Peyer's patch (tissue), 4 donors: ENCODE measurements around the gene CAP2. TPM values are rescaled to one million over a fixed set of nuclear protein-coding genes. Genes with fewer than 3 reads are reported as not detected.

ENCODE experiments used
- DNase-seq, 3 donors: peaks; one replicate each; pipeline ENCODE4 v3.0.0-alpha.2; 2017 to 2019
- H3K27ac ChIP-seq, 4 donors: fragments of 200-600 bp; sonication (generic); one replicate each; pipeline ENCODE4 v1.5.1; 2016 to 2019
- H3K27me3 ChIP-seq, 2 donors: fragments of 200-600 bp; sonication (generic); one replicate each; pipeline ENCODE4 v1.5.1; 2019
- H3K36me3 ChIP-seq, 3 donors: fragments of 200-600 bp; sonication (generic); one replicate each; pipeline ENCODE4 v1.5.1; 2016 to 2019
- H3K4me1 ChIP-seq, 4 donors: fragments of 200-600 bp; sonication (generic); one replicate each; pipeline ENCODE4 v1.5.1; 2016 to 2019
- H3K4me3 ChIP-seq, 4 donors: fragments of 200-600 bp; sonication (generic); 1 replicate in 3 of 4; 2 replicates in 1 of 4; pipeline ENCODE4 v1.5.1; 2016 to 2019; ENCODE audit warnings: mild to moderate bottlenecking in 1 of 4
- H3K9me3 ChIP-seq, 4 donors: fragments of 200-600 bp; sonication (generic); one replicate each; pipeline ENCODE4 v1.5.1; 2016 to 2019; ENCODE audit warnings: mild to moderate bottlenecking in 1 of 4
- POLR2A ChIP-seq, 2 donors: fragments of 450-650 bp; IDR thresholded peaks; one replicate each; pipeline ENCODE4 v1.5.1; 2017; ENCODE audit warnings: antibody characterized with exemption in 2 of 2, mild to moderate bottlenecking in 2 of 2, moderate library complexity in 2 of 2
- total RNA-seq, 4 donors: library from RNA; depleted of rRNA; stranded (reverse); fragments of >200 nt; gene quantifications; one replicate each; pipeline ENCODE4 v1.1.0, GENCODE V29; 2016
- TF ChIP-seq, protein P1 (sequence below), 6 experiments: fragments of 450-650 bp in 4 of 6; fragments of 200-600 bp in 2 of 6; sonication (generic) in 1 of 6; IDR thresholded peaks; one replicate each; pipeline ENCODE4 v1.5.1; 2017 to 2019; ENCODE audit warnings: antibody characterized with exemption in 6 of 6, mild to moderate bottlenecking in 3 of 6, moderate library complexity in 1 of 6

Gene CAP2
- total RNA-seq, 4 donors from 2014 or later = 1.7 to 3.2 (median 2.4) TPM

DNA sequence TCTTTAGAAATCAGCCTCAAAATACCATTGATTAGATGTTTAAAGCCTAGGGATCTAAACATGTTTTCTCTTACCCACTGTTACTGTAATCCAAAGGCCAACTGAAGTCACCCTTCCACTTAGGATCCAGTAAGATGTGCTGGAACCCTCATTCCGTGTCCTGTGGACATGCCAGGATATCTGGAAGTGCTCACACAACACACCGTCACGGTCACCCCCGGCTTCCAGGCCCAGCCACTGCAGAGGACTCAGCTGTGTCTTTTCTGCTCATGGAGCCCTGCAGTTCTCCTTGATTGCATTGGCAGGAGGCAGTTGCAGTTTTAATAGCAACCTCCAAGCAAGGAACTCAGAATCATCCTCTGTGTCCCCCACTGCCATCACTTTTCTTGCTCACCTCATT lies 93.3 kb downstream of the CAP2 start:
- H3K9me3 ChIP-seq = no peaks in the 10 kb centered on the region
- H3K27ac ChIP-seq = no peak overlapping the region
- H3K27me3 ChIP-seq = no peaks in the 10 kb centered on the region
- TF ChIP-seq, protein P1, sequence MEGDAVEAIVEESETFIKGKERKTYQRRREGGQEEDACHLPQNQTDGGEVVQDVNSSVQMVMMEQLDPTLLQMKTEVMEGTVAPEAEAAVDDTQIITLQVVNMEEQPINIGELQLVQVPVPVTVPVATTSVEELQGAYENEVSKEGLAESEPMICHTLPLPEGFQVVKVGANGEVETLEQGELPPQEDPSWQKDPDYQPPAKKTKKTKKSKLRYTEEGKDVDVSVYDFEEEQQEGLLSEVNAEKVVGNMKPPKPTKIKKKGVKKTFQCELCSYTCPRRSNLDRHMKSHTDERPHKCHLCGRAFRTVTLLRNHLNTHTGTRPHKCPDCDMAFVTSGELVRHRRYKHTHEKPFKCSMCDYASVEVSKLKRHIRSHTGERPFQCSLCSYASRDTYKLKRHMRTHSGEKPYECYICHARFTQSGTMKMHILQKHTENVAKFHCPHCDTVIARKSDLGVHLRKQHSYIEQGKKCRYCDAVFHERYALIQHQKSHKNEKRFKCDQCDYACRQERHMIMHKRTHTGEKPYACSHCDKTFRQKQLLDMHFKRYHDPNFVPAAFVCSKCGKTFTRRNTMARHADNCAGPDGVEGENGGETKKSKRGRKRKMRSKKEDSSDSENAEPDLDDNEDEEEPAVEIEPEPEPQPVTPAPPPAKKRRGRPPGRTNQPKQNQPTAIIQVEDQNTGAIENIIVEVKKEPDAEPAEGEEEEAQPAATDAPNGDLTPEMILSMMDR (IDR thresholded peaks at IDR 0.05) = no peak
- no peak for TF ChIP-seq POLR2A (IDR thresholded peaks at IDR 0.05)
- no peak for DNase-seq
- no peak overlapping the region for H3K4me3 ChIP-seq
- no peaks in the 10 kb centered on the region for H3K36me3 ChIP-seq
- H3K4me1 ChIP-seq = peaks cover 0 to 8% (median 0%) of the 10 kb centered on the region in 4 donors

DNA sequence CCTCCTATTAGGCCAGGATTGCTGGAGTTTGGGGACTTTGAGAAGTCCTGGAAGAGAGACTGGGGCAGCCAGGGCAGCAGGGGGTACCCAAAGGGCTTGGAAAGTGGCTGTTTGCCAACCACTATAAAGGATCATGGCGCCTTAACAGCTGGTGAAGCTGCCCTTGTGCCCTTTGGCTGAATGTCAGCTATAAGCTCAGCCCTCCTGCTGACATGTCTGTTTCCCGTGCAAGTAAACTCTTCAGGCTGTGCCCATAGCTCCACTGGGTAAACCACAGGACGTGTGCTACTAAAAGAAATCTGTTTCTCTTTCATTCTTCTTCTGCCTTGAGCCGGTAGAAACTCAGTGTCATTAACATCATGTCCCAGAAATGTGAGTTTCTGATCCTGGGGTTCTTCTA lies 97.3 kb downstream of the CAP2 start:
- no peaks in the 10 kb centered on the region for H3K36me3 ChIP-seq

DNA sequence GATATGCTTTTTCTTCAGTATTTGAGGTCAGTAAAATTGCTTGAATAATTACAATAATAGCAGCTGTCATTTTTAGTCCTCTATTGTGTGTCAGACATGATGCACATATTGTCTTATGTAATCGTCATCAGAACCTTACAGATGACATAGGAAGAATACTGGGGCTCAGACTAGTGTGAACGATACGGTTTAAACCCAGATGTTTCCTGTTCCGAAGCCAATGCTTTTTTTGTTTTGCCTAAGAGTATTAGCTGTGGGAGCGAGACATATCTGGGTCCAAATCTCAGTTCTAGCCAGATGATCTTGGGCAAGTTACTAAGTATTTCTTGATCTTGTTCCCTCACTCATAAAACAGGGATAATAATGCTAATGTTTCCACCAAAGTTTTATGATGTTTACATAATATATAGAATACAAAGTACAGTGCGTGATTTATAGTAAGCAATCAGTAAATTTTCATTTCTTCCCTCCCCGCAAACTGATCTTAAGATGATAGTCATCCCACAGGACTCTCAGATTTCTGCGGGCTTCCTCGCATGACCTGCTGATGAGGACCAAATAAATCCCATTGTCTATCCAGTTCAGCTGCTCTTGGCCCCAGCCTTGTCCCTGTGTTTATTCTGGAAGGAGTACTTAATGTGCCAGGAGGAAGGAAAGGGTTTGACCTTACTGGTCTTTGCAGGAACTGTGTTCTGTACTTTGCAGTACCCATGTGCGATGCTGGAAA lies 98.2 kb downstream of the CAP2 start:
- no peaks in the 10 kb centered on the region for H3K9me3 ChIP-seq
- no peak for DNase-seq
- no peaks in the 10 kb centered on the region for H3K27me3 ChIP-seq
- TF ChIP-seq, protein P1 (IDR thresholded peaks at IDR 0.05) = no peak
- no peak for TF ChIP-seq POLR2A (IDR thresholded peaks at IDR 0.05)
- peak overlapping the region in 2 of 4 donors; percentile 59 to 64 for H3K27ac ChIP-seq
- no peaks in the 10 kb centered on the region for H3K36me3 ChIP-seq
- no peak overlapping the region for H3K4me3 ChIP-seq
- peaks cover 0 to 16% (median 0%) of the 10 kb centered on the region in 4 donors for H3K4me1 ChIP-seq

More for the DNA sequence above, 97.3 kb downstream of the CAP2 start:
- Histone ChIP-seq H3K27ac (peak overlapping the region in 2 of 4 donors; percentile 59 to 64), H3K4me3 (no peak overlapping the region), H3K27me3 (no peaks in the 10 kb centered on the region), H3K9me3 (no peaks in the 10 kb centered on the region), H3K4me1 (peaks cover 0 to 16% (median 0%) of the 10 kb centered on the region in 4 donors)
- TF ChIP-seq, protein P1 (IDR thresholded peaks at IDR 0.05) = no peak
- no peak for TF ChIP-seq POLR2A (IDR thresholded peaks at IDR 0.05)
- peak in 1 of 3 donors; percentile 51 for DNase-seq

DNA sequence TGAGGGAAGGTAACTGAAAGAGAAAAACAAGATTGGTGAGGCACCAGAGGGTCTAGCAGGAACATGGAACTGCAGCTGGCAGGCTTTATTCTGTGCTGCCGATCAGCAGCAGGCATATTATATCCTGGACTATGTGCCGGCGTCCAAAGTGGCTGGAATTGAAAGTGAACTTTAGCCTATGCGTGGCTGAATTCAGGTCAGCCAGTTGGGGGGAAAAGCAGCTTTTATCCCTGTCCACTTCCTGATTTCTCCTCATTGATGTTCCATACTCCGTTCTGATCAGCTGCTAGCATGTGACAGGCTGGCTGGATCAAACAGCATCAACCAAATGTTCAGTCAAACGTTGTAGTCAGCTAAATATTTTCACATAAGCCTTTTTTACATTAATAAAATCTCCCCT lies 99.0 kb downstream of the CAP2 start:
- TF ChIP-seq POLR2A (IDR thresholded peaks at IDR 0.05) = no peak
- TF ChIP-seq, protein P1 (IDR thresholded peaks at IDR 0.05) = no peak
- Histone ChIP-seq H3K27me3 (no peaks in the 10 kb centered on the region), H3K27ac (peak overlapping the region in 2 of 4 donors; percentile 59 to 64), H3K36me3 (no peaks in the 10 kb centered on the region), H3K4me1 (peaks cover 0 to 16% (median 0%) of the 10 kb centered on the region in 4 donors), H3K4me3 (no peak overlapping the region), H3K9me3 (no peaks in the 10 kb centered on the region)
- DNase-seq = peak in 2 of 3 donors; percentile 61 to 66

DNA sequence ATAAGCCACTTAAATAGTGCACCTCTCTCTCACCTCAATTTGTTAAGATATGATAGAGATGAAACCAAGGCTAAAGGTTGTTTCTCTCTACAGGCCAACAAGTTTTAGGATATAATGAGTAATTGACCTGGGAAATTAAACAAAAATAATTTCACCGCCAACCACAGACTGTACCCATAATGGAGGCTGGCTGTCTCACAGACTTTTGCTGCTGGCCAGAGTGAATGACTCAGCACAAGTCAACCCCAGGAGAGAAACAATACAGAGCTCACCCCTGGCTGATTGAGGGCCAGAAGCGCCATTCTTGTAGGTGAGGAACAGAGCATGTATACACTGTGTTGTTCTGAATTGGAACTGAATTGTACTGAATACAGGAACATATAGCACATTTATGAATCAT lies 99.9 kb downstream of the CAP2 start:
- Histone ChIP-seq H3K27me3 (no peaks in the 10 kb centered on the region), H3K4me3 (no peak overlapping the region), H3K9me3 (no peaks in the 10 kb centered on the region), H3K27ac (peak overlapping the region in 1 of 4 donors; percentile 30), H3K4me1 (peaks cover 0 to 16% (median 0%) of the 10 kb centered on the region in 4 donors), H3K36me3 (no peaks in the 10 kb centered on the region)
- DNase-seq = no peak
- TF ChIP-seq POLR2A (IDR thresholded peaks at IDR 0.05) = no peak
- TF ChIP-seq, protein P1 (IDR thresholded peaks at IDR 0.05) = no peak
